Measurements from ENCODE around the gene PDX1. TPM values are rescaled to one million over a fixed set of nuclear protein-coding genes. Genes with fewer than 3 reads are reported as not detected.

The PDX1 gene
- total and polyA plus RNA-seq, 2 of the 13 experiments (the other 11 are each of a cell fraction or from before 2014, with no cell fraction given): 0.07 TPM; not detected in 1

GRCh38 chr13:27918041-27918917 is 1.5 kb upstream of the PDX1 start (continued):
- TF ChIP-seq DBP (CRISPR knock-in tag; IDR thresholded peaks at IDR 0.05; ENCODE audit: not compliant biosample characterization) (no peak), RFXAP (CRISPR knock-in tag; IDR thresholded peaks at IDR 0.05; ENCODE audit: borderline replicate concordance) (no peak), ZNF10 (CRISPR knock-in tag; IDR thresholded peaks at IDR 0.05; ENCODE audit: borderline replicate concordance, low read depth) (no peak), ZNF737 (CRISPR knock-in tag; IDR thresholded peaks at IDR 0.05; ENCODE audit: borderline replicate concordance) (no peak), HDAC2 (CRISPR knock-in tag; IDR thresholded peaks at IDR 0.05) (peak; percentile 45; the same call in 1 of the 2 replicates), FOXA3 (CRISPR knock-in tag; IDR thresholded peaks at IDR 0.05) (peak; percentile 27; the same call in 1 of the 2 replicates), PTBP1 (IDR thresholded peaks at IDR 0.05; ENCODE audit: low read depth, low read length, poor library complexity, severe bottlenecking) (no peak), CBX5 (CRISPR knock-in tag; IDR thresholded peaks at IDR 0.05; ENCODE audit: borderline replicate concordance) (no peak), SP4 (CRISPR knock-in tag; IDR thresholded peaks at IDR 0.05) (peak; percentile 28; the same call in 1 of the 2 replicates), IKZF4 (CRISPR knock-in tag; IDR thresholded peaks at IDR 0.05; ENCODE audit: borderline replicate concordance, low read depth, not compliant biosample characterization) (no peak), ZSCAN29 (CRISPR knock-in tag; conservative IDR thresholded peaks at IDR 0.05) (no peak), HNF4G (IDR thresholded peaks at IDR 0.05; ENCODE audit: borderline replicate concordance, low read depth, low read length) (peak; percentile 34; the same call in 1 of the 2 replicates), HNF4G (CRISPR knock-in tag; IDR thresholded peaks at IDR 0.05; ENCODE audit: borderline replicate concordance, low read depth) (no peak), PITX1 (CRISPR knock-in tag; IDR thresholded peaks at IDR 0.05) (0 out of 2 replicates have a peak, but pooled peaks have one; percentile 37), GMEB2 (CRISPR knock-in tag; IDR thresholded peaks at IDR 0.05; ENCODE audit: low read depth) (no peak), SALL1 (CRISPR knock-in tag; IDR thresholded peaks at IDR 0.05) (peak; percentile 82), SRF (IDR thresholded peaks at IDR 0.05; ENCODE audit: low read depth, low read length) (no peak), MTA1 (CRISPR knock-in tag; IDR thresholded peaks at IDR 0.05; ENCODE audit: borderline replicate concordance) (peak; percentile 92; the same call in 1 of the 2 replicates), ZNF674 (CRISPR knock-in tag; IDR thresholded peaks at IDR 0.05; ENCODE audit: low read depth) (no peak), ZNF777 (CRISPR knock-in tag; IDR thresholded peaks at IDR 0.05) (0 out of 2 replicates have a peak, but pooled peaks have one; percentile 7), ZNF251 (CRISPR knock-in tag; IDR thresholded peaks at IDR 0.05) (no peak)
- TF ChIP-seq, protein P1, sequence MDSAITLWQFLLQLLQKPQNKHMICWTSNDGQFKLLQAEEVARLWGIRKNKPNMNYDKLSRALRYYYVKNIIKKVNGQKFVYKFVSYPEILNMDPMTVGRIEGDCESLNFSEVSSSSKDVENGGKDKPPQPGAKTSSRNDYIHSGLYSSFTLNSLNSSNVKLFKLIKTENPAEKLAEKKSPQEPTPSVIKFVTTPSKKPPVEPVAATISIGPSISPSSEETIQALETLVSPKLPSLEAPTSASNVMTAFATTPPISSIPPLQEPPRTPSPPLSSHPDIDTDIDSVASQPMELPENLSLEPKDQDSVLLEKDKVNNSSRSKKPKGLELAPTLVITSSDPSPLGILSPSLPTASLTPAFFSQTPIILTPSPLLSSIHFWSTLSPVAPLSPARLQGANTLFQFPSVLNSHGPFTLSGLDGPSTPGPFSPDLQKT (CRISPR knock-in tag; IDR thresholded peaks at IDR 0.05; ENCODE audit: borderline replicate concordance): no peak
- TF ChIP-seq, protein P2, sequence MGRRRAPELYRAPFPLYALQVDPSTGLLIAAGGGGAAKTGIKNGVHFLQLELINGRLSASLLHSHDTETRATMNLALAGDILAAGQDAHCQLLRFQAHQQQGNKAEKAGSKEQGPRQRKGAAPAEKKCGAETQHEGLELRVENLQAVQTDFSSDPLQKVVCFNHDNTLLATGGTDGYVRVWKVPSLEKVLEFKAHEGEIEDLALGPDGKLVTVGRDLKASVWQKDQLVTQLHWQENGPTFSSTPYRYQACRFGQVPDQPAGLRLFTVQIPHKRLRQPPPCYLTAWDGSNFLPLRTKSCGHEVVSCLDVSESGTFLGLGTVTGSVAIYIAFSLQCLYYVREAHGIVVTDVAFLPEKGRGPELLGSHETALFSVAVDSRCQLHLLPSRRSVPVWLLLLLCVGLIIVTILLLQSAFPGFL (CRISPR knock-in tag; IDR thresholded peaks at IDR 0.05): no peak
